Calu3 (cell line): Measurements from ENCODE around the gene MCUB. TPM values are rescaled to one million over a fixed set of nuclear protein-coding genes. Genes with fewer than 3 reads are reported as not detected.
A peak's percentile ranks its signal among the peaks of the same experiment; 100 is the strongest.

ENCODE experiments used
- BruUV-seq: library from RNA; stranded (reverse); fragments of 400-500 nt; replicated peaks from 2 replicates; lab custom pipeline; 2021; lab: Mats Ljungman, UMichigan
- CTCF ChIA-PET: fragments of 300-600 bp; sonication (Branson Sonifier 250); formaldehyde crosslinking; loops from one replicate; lab custom pipeline; 2022; ENCODE audit warnings: antibody characterized with exemption; lab: Charles Lee
- DNase-seq: peaks from one replicate; pipeline ENCODE4 v3.0.0; 2022
- H3K27ac Mint-ChIP-seq: one replicate; pipeline ENCODE4 v1.8.0; 2022; ENCODE audit warnings: mixed read lengths; ENCODE audit not compliant: unreplicated experiment
- H3K27me3 Mint-ChIP-seq: one replicate; pipeline ENCODE4 v1.8.0; 2022; ENCODE audit warnings: mixed read lengths; ENCODE audit not compliant: unreplicated experiment
- H3K36me3 Mint-ChIP-seq: one replicate; pipeline ENCODE4 v1.8.0; 2022; ENCODE audit warnings: mild to moderate bottlenecking, moderate library complexity, mixed read lengths; ENCODE audit not compliant: insufficient read depth, unreplicated experiment
- H3K4me1 Mint-ChIP-seq: one replicate; pipeline ENCODE4 v1.8.0; 2022; ENCODE audit warnings: mild to moderate bottlenecking, low read depth, mixed read lengths; ENCODE audit not compliant: unreplicated experiment
- H3K4me3 Mint-ChIP-seq: one replicate; pipeline ENCODE4 v1.8.0; 2022; ENCODE audit warnings: mild to moderate bottlenecking, low read depth, moderate library complexity, mixed read lengths; ENCODE audit not compliant: unreplicated experiment
- H3K9me3 Mint-ChIP-seq: one replicate; pipeline ENCODE4 v1.8.0; 2022; ENCODE audit warnings: low read depth, mixed read lengths; ENCODE audit not compliant: unreplicated experiment
- intact Hi-C: fragments of 100-400 bp; cut with micrococcal nuclease; formaldehyde crosslinking; loops from one replicate; pipeline ENCODE4 v1.10.0; 2022; ENCODE audit not compliant: unreplicated experiment
- total RNA-seq: library from RNA; stranded (reverse); gene quantifications from 2 replicates; pipeline ENCODE4 v1.2.3, GENCODE V29; 2022
- TF ChIP-seq, protein P1 (sequence below): fragments of 200-600 bp; IDR thresholded peaks from one replicate; pipeline ENCODE4 v1.8.0; 2022; ENCODE audit warnings: antibody characterized with exemption; ENCODE audit not compliant: unreplicated experiment

The MCUB gene
- total RNA-seq, 1 experiment from 2014 or later, result 11.8 TPM

DNA sequence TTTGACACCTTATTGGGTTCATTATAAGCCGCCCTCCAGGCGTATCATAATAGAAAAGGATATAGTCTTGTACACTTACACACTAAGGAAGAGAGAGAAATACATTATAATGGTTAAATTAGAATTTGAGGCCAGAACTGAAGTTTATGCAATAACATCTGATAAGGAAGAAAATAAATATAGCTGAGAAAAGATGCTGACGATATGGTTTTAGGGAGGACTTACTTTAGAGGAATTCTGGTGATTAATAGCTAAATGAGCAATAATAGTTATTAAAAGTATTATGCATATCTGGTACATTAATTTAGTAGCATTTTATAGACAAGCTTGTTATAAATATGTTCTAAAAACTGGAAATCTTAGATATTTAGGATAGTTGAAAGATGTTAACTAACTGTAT, 12.1 kb downstream of the MCUB start:
- Mint-ChIP-seq H3K4me1 (peaks cover 17% of the 10 kb centered on the region), H3K27ac (no peak overlapping the region), H3K4me3 (no peak overlapping the region), H3K9me3 (no peaks in the 10 kb centered on the region), H3K36me3 (no peaks in the 10 kb centered on the region), H3K27me3 (no peaks in the 10 kb centered on the region)
- no TSS peak for BruUV-seq
- CTCF ChIA-PET, result interaction anchor here (1.8 kb wide), 1 partner anchor 11 kb away, joined by 5 read pairs; no protein-coding TSS in a partner anchor
- no peak for DNase-seq
- intact Hi-C loops, result loop anchor here (5.0 to 10.0 kb wide), 2 partner anchors 150 to 233 kb away; partner anchors contain the start of gene CFI
- TF ChIP-seq, protein P1, sequence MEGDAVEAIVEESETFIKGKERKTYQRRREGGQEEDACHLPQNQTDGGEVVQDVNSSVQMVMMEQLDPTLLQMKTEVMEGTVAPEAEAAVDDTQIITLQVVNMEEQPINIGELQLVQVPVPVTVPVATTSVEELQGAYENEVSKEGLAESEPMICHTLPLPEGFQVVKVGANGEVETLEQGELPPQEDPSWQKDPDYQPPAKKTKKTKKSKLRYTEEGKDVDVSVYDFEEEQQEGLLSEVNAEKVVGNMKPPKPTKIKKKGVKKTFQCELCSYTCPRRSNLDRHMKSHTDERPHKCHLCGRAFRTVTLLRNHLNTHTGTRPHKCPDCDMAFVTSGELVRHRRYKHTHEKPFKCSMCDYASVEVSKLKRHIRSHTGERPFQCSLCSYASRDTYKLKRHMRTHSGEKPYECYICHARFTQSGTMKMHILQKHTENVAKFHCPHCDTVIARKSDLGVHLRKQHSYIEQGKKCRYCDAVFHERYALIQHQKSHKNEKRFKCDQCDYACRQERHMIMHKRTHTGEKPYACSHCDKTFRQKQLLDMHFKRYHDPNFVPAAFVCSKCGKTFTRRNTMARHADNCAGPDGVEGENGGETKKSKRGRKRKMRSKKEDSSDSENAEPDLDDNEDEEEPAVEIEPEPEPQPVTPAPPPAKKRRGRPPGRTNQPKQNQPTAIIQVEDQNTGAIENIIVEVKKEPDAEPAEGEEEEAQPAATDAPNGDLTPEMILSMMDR, result no peak

DNA sequence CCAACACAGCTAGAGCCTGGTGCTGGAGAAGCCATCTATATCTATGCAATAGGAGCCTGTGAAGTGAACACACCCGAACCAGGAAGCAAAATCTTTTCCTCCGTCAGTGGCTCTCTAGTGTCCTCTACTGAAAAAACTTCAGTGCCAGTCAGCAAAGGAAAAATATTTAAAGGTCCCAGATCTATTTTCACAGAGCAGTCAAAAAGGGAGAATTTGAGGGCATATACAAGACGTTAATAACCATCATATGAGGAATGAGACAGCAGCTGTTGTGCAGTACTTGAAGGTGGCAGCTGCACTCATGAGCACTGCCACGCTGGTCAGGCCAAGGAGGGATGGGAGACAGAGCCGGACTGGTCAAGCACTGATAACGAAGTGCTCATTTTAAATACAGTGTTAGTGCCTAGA, 14.4 kb downstream of the MCUB start:
- Mint-ChIP-seq H3K4me1 (peaks cover 17% of the 10 kb centered on the region), H3K4me3 (no peak overlapping the region), H3K27me3 (no peaks in the 10 kb centered on the region), H3K27ac (peak overlapping the region; percentile 45), H3K9me3 (no peaks in the 10 kb centered on the region), H3K36me3 (no peaks in the 10 kb centered on the region)
- CTCF ChIA-PET, result interaction anchor here (0.5 to 1.6 kb wide), 3 partner anchors 11 to 147 kb away, joined by 3 to 6 read pairs (median 5); no protein-coding TSS in a partner anchor
- DNase-seq, result peak; percentile 14
- BruUV-seq, result no TSS peak
- TF ChIP-seq, protein P1, result no peak
- intact Hi-C loops, result loop anchor here (5.0 to 10.0 kb wide), 2 partner anchors 152 to 230 kb away; partner anchors contain the start of gene CFI

DNA sequence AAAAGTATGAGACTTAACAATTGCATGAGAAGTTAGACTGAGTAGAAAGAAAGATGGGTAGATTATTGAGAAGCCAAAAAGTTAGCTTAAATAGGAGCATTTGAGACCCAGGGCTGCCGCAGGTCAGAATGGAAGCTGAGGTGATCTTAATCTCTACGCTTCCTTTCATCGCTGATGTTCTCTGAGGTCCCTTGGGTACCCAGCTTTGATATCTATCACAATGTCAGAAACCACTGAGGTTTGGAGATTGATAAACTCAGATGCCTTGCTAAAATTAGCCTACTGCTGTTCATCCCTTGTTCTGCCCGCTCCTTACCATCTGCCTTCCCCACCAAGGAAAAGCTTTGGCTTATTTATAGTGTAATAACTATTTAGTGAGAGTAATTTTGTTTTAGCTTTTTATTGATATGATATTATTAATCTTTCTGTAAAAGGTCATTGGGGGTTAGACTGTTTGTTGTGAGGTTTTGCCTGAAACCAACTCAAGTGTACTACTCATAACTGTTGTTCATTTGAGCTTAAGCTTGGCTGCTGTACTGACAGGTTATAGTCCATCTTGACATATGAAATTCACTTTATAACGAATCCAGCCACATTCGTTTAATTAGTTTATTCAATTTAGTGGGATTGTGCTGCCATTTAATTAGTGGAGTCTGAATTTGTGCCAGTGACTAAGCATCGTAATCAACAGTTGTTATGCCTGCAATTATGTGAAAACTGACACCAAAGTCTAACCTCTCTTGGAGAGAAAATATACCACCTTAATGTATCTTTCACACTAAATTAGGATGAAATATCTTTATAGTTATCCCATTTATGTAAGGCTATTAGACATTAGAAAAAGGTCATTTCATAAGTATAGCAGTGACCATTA, 15.1 kb downstream of the MCUB start:
- no peak overlapping the region for H3K27ac Mint-ChIP-seq
- BruUV-seq, result no TSS peak
- DNase-seq, result no peak
- H3K36me3 Mint-ChIP-seq, result no peaks in the 10 kb centered on the region
- no peaks in the 10 kb centered on the region for H3K27me3 Mint-ChIP-seq
- CTCF ChIA-PET, result interaction anchor here (0.5 to 1.6 kb wide), 3 partner anchors 12 to 147 kb away, joined by 3 to 6 read pairs (median 5); no protein-coding TSS in a partner anchor
- H3K4me3 Mint-ChIP-seq, result no peak overlapping the region
- TF ChIP-seq, protein P1, result no peak
- no peaks in the 10 kb centered on the region for H3K9me3 Mint-ChIP-seq
- intact Hi-C loops, result loop anchor here (5.0 to 10.0 kb wide), 2 partner anchors 153 to 230 kb away; partner anchors contain the start of gene CFI
- peaks cover 17% of the 10 kb centered on the region for H3K4me1 Mint-ChIP-seq

DNA sequence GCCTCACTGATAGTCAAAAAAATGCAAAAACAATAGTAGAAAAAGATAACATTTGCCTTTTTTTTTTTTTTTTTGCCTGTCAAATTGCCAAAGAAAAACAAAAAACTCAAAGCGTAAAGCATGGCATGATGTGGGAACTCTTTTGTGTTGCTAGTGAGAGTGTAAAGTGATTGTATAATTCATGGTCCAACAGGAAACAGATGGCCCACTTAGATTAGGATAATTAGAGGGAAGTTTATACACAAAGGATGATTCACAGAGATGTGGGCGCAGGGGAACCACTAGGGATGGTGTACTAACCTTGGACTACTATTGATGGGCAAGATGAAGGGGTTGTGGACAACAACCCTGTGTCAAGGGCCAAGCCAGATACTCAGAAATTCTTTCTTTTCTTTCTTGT, 16.4 kb downstream of the MCUB start:
- peaks cover 17% of the 10 kb centered on the region for H3K4me1 Mint-ChIP-seq
- H3K27ac Mint-ChIP-seq, result no peak overlapping the region
- no peak overlapping the region for H3K4me3 Mint-ChIP-seq
- intact Hi-C loops, result loop anchor here (10.0 kb wide), 1 partner anchor 228 kb away; the partner anchor contains the start of gene CFI
- no TSS peak for BruUV-seq
- TF ChIP-seq, protein P1, result no peak
- H3K36me3 Mint-ChIP-seq, result no peaks in the 10 kb centered on the region
- CTCF ChIA-PET, result no interaction called here
- no peaks in the 10 kb centered on the region for H3K9me3 Mint-ChIP-seq
- no peaks in the 10 kb centered on the region for H3K27me3 Mint-ChIP-seq
- DNase-seq, result no peak
